Tibial nerve (tissue), 4 donors: ENCODE results near the gene PMPCA. TPM values are rescaled to one million over a fixed set of nuclear protein-coding genes. Genes with fewer than 3 reads are reported as not detected.

Source experiments
- DNase-seq, 2 donors: peaks; one replicate each; pipeline ENCODE4 v3.0.0-alpha.2; 2019; ENCODE audit warnings: low spot score in 2 of 2
- H3K27ac ChIP-seq, 4 donors: fragments of 200-600 bp; sonication (generic) in 3 of 4; one replicate each; pipeline ENCODE4 v1.5.1; 2017 to 2019; ENCODE audit warnings: mild to moderate bottlenecking in 1 of 4
- H3K27me3 ChIP-seq, 2 donors: fragments of 200-600 bp; sonication (generic) in 1 of 2; one replicate each; pipeline versions ENCODE4 v1.5.1 to v1.6.0; 2017 to 2019
- H3K36me3 ChIP-seq, 3 donors: fragments of 200-600 bp; sonication (generic); one replicate each; pipeline ENCODE4 v1.5.1; 2018 to 2019
- H3K4me1 ChIP-seq, 4 donors: fragments of 200-600 bp; sonication (generic) in 3 of 4; one replicate each; pipeline ENCODE4 v1.5.1; 2017 to 2019
- H3K4me3 ChIP-seq, 4 donors: fragments of 200-600 bp; sonication (generic) in 3 of 4; one replicate each; pipeline ENCODE4 v1.5.1; 2017 to 2019; ENCODE audit warnings: mild to moderate bottlenecking in 1 of 4, moderate library complexity in 1 of 4
- H3K9me3 ChIP-seq, 4 donors: fragments of 200-600 bp; sonication (generic) in 3 of 4; one replicate each; pipeline ENCODE4 v1.5.1; 2017 to 2019
- CTCF ChIP-seq, 5 experiments: fragments of 200-600 bp in 3 of 5; fragments of 450-650 bp in 2 of 5; sonication (generic) in 3 of 5; IDR thresholded peaks; one replicate each; pipeline ENCODE4 v1.5.1; 2016 to 2019; ENCODE audit warnings: antibody characterized with exemption in 5 of 5, mild to moderate bottlenecking in 3 of 5, moderate library complexity in 2 of 5
- EP300 ChIP-seq, 2 donors: sonication (generic); formaldehyde crosslinking; IDR thresholded peaks; one replicate each; pipeline ENCODE4 v1.6.1; 2017; ENCODE audit warnings: antibody characterized with exemption in 2 of 2, mild to moderate bottlenecking in 1 of 2
- POLR2A ChIP-seq, 2 donors: fragments of 450-650 bp; IDR thresholded peaks; one replicate each; pipeline ENCODE4 v1.6.1; 2017; ENCODE audit warnings: antibody characterized with exemption in 2 of 2, mild to moderate bottlenecking in 2 of 2, moderate library complexity in 2 of 2
- WGBS, 2 donors: methylation state at CpG; one replicate each; pipeline ENCODE4 v1.1.5; 2018; 5-methylcytosine and 5-hydroxymethylcytosine counted together
- total RNA-seq, 4 donors: library from RNA; depleted of rRNA; stranded (reverse); fragments of >200 nt; gene quantifications; one replicate each; pipeline ENCODE4 v1.1.0, GENCODE V29; 2016

The PMPCA gene
- total RNA-seq, 4 donors from 2014 or later, result 35.6 to 42.0 (median 39.3) TPM

DNA sequence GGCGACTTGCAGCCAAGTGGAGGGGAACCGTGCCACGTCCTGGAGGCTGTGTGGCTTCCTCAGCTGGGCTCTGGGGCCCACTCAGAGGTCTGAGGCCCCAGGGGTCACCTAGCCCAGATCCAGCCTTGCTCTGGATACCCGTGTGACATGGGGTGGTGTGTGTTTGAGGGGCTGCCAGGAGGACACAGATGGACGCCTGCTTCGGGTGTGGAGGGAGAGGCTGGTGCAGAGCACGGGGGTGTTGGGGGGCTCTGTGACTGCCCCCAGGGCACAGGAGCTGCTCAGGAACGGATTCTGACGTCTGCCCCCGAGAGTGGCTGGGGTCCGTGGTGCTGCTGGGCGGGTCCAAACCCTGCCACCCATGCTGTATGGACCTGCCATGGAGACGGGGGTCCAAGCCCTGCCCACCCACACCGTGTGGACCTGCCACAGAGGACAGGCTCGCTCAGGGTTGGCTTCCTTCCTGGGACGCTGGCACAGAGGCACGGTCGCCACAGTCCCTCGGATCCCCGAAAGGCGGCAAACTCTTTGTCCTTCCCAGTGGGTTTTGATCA is 18.7 kb downstream of the PMPCA start:
- Histone ChIP-seq H3K27ac (no peak overlapping the region), H3K4me1 (no peaks in the 10 kb centered on the region), H3K36me3 (peaks cover 0 to 89% (median 9%) of the 10 kb centered on the region in 3 donors), H3K9me3 (no peaks in the 10 kb centered on the region), H3K27me3 (no peaks in the 10 kb centered on the region), H3K4me3 (no peak overlapping the region)
- TF ChIP-seq CTCF (IDR thresholded peaks at IDR 0.05) (no peak), POLR2A (IDR thresholded peaks at IDR 0.05) (no peak)
- WGBS, 2 donors, result 75 to 87% methylated on average over 21 of the region's 21 CpGs
- no peak for DNase-seq

DNA sequence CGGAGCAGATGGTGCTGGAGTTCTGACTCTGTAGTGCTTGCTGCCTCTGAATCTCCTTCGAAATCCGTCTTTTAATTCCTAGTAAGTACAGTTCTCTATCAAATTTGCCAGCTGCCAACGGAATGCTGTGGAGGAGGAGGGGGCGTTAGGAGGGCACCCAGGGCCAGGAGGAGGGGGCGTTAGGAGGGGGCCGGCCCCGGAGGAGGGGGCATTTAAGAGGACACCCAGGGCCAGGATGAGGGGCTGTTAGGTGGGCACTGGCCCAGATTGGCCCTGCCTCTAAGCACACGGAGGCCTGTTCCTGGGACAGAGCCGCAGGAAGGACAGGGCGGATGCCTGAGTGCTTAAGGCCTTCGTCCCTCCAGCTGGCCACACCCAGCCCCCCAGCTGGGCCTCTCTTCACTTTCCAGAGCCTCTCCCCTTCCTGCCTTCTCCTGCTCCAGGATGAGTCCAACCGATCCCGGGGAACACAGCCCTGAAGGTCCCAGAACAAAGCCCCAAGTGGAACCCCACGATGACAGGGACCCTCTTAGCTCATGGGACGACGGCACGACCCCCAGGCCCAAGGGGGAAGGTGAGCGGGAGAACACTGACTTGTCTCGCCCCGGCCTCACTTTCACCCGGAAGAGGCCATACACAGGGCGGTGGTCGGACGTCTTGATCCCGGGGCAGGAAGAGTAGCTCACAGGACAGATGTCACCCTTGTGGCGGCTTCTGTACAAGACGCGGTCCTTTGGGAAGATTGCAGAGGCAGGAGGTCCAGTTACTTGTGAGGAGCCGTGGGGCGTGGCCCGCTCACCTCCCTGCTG is 19.4 kb downstream of the PMPCA start:
- H3K4me1 ChIP-seq, result peaks cover 0 to 4% (median 0%) of the 10 kb centered on the region in 4 donors
- no peaks in the 10 kb centered on the region for H3K27me3 ChIP-seq
- TF ChIP-seq POLR2A (IDR thresholded peaks at IDR 0.05) (no peak), EP300 (IDR thresholded peaks at IDR 0.05) (no peak), CTCF (IDR thresholded peaks at IDR 0.05) (no peak)
- WGBS, 2 donors, result 75 to 87% methylated on average over 28 to 32 of the region's 32 CpGs
- DNase-seq, result no peak
- H3K9me3 ChIP-seq, result no peaks in the 10 kb centered on the region
- H3K4me3 ChIP-seq, result no peak overlapping the region
- H3K36me3 ChIP-seq, result peaks cover 0 to 89% (median 3%) of the 10 kb centered on the region in 3 donors
- no peak overlapping the region for H3K27ac ChIP-seq

- DNase-seq, result no peak
- WGBS, 2 donors, result 92 to 96% methylated on average over 18 to 22 of the region's 29 CpGs
Observed at GRCh38 chr9:136430588-136431234, 20.3 kb downstream of the PMPCA start.

GRCh38 chr9:136431782-136432350 is 21.4 kb downstream of the PMPCA start:
- Histone ChIP-seq H3K27ac (no peak overlapping the region), H3K27me3 (no peaks in the 10 kb centered on the region), H3K9me3 (no peaks in the 10 kb centered on the region), H3K4me3 (no peak overlapping the region), H3K4me1 (peaks cover 0 to 15% (median 1%) of the 10 kb centered on the region in 4 donors), H3K36me3 (peaks cover 0 to 86% (median 3%) of the 10 kb centered on the region in 3 donors)
- TF ChIP-seq CTCF (IDR thresholded peaks at IDR 0.05) (no peak), POLR2A (IDR thresholded peaks at IDR 0.05) (no peak), EP300 (IDR thresholded peaks at IDR 0.05) (no peak)
- WGBS, 2 donors, result 87 to 93% methylated on average over 27 to 32 of the region's 36 CpGs
- no peak for DNase-seq

More at GRCh38 chr9:136430588-136431234, 20.3 kb downstream of the PMPCA start:
- Histone ChIP-seq H3K9me3 (no peaks in the 10 kb centered on the region), H3K4me3 (no peak overlapping the region), H3K27me3 (no peaks in the 10 kb centered on the region), H3K27ac (no peak overlapping the region), H3K4me1 (peaks cover 0 to 6% (median 0%) of the 10 kb centered on the region in 4 donors), H3K36me3 (peaks cover 0 to 86% (median 3%) of the 10 kb centered on the region in 3 donors)
- TF ChIP-seq EP300 (IDR thresholded peaks at IDR 0.05) (no peak), POLR2A (IDR thresholded peaks at IDR 0.05) (no peak)

GRCh38 chr9:136432591-136432990 is 22.1 kb downstream of the PMPCA start:
- no peak for DNase-seq
- TF ChIP-seq POLR2A (IDR thresholded peaks at IDR 0.05), result no peak
- TF ChIP-seq EP300 (IDR thresholded peaks at IDR 0.05), result no peak
- no peak for TF ChIP-seq CTCF (IDR thresholded peaks at IDR 0.05)
- Histone ChIP-seq H3K9me3 (no peaks in the 10 kb centered on the region), H3K36me3 (peaks cover 0 to 86% (median 3%) of the 10 kb centered on the region in 3 donors), H3K27ac (no peak overlapping the region), H3K4me3 (no peak overlapping the region), H3K4me1 (peaks cover 0 to 22% (median 8%) of the 10 kb centered on the region in 4 donors), H3K27me3 (no peaks in the 10 kb centered on the region)
- 90 to 96% methylated on average over 23 to 26 of the region's 26 CpGs for WGBS, 2 donors
